ENCODE measurements around the gene CALM1. TPM values are rescaled to one million over a fixed set of nuclear protein-coding genes. Genes with fewer than 3 reads are reported as not detected.

CALM1 gene
- total RNA-seq, 2 experiments from 2014 or later: 960 to 975 TPM

DNA sequence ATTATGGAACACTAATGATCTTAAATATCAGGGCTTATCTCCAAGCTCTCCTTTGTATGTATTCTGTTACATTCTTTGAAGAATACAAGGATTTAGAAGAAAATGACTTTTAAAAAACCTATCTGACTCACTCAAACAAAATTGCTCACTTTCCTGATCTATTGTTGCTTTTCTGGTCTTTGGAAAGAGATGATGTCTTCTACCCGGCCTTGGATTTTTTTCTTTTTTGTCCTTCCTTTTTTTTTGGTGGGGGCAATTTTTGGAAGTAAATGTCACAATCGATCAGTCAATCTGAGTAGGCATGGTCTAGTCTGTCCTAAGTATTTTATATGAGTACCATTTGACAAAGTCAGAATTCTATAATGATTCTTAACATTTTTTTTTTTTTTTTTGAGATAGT, 10.5 kb upstream of the CALM1 start:
- H3K27ac Mint-ChIP-seq: no peak overlapping the region
- no peaks in the 10 kb centered on the region for H3K36me3 Mint-ChIP-seq (ENCODE audit: low read depth)
- peak overlapping the region; percentile 50 for H3K4me3 Mint-ChIP-seq
- intact Hi-C loops (cut with DNase I, micrococcal nuclease): loop anchor here (10.0 kb wide), 2 partner anchors 432 to 858 kb away; partner anchors contain the start of genes EFCAB11 (in 1 of the 2), GPR68 (in 1 of the 2) and TDP1 (in 1 of the 2)
- no peak overlapping the region for H3K4me3 ChIP-seq (ENCODE audit: low read length)
- H3K9me3 ChIP-seq (ENCODE audit: control insufficient read depth in 1 of 2, insufficient read depth in 1 of 2, low read length in 2 of 2): no peaks in the 10 kb centered on the region
- DNase-seq: no peak
- ChIA-PET CTCF (interaction anchor here (4.4 to 9.5 kb wide), 2 partner anchors 13 to 17 kb away, joined by 22 to 66 read pairs; no protein-coding TSS in a partner anchor), POLR2A (interaction anchor here (7.4 to 7.6 kb wide), 2 partner anchors 10 to 18 kb away, joined by 340 to 423 read pairs; partner anchors contain the start of gene CALM1)
- H3K27me3 Mint-ChIP-seq: no peaks in the 10 kb centered on the region
- H3K4me1 Mint-ChIP-seq (ENCODE audit: low read depth): peaks cover 19% of the 10 kb centered on the region
- no peak overlapping the region for H3K27ac ChIP-seq (ENCODE audit: low read depth in 1 of 2, low read length in 2 of 2)
- H3K36me3 ChIP-seq (ENCODE audit: insufficient read depth, low read length): no peaks in the 10 kb centered on the region
- H3K27me3 ChIP-seq (ENCODE audit: control insufficient read depth in 1 of 2, insufficient read depth in 2 of 2, low read length in 2 of 2): no peaks in the 10 kb centered on the region
- peaks cover 35% of the 10 kb centered on the region for H3K4me1 ChIP-seq (ENCODE audit: insufficient read depth, low read length)
- H3K9me3 Mint-ChIP-seq: no peaks in the 10 kb centered on the region
- TF ChIP-seq, protein P1, sequence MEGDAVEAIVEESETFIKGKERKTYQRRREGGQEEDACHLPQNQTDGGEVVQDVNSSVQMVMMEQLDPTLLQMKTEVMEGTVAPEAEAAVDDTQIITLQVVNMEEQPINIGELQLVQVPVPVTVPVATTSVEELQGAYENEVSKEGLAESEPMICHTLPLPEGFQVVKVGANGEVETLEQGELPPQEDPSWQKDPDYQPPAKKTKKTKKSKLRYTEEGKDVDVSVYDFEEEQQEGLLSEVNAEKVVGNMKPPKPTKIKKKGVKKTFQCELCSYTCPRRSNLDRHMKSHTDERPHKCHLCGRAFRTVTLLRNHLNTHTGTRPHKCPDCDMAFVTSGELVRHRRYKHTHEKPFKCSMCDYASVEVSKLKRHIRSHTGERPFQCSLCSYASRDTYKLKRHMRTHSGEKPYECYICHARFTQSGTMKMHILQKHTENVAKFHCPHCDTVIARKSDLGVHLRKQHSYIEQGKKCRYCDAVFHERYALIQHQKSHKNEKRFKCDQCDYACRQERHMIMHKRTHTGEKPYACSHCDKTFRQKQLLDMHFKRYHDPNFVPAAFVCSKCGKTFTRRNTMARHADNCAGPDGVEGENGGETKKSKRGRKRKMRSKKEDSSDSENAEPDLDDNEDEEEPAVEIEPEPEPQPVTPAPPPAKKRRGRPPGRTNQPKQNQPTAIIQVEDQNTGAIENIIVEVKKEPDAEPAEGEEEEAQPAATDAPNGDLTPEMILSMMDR (IDR thresholded peaks at IDR 0.05): no peak
- no peak for ATAC-seq (ENCODE audit: poor library complexity)

DNA sequence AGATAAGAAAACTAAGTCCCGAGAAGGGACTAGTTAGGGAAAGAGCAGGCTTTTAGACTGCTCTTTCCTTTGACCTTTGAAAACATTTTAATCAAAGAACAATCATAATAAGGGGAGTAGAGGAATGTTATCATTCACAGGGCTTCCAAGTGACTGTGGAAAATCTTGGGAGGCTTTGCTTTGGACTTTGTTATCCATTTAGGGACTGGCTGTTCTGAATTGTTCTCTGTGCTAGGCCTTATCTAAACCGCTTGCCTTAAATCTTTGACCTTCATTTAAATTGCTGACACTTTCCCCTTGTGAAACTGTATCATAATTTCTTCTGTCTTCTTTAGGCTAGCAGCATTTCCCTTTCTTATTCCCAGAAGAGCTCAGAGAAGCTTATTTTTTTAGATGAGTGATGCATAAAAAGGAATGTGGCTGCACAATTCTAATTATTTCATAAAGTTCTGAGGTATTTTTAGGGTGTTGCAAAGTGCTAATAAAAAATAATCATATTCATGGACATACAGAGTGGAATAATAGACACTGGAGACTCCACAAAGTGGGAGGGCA, 9.5 kb upstream of the CALM1 start:
- Histone ChIP-seq H3K4me3 (ENCODE audit: low read length) (no peak overlapping the region), H3K27me3 (ENCODE audit: control insufficient read depth in 1 of 2, insufficient read depth in 2 of 2, low read length in 2 of 2) (no peaks in the 10 kb centered on the region), H3K36me3 (ENCODE audit: insufficient read depth, low read length) (no peaks in the 10 kb centered on the region), H3K27ac (ENCODE audit: low read depth in 1 of 2, low read length in 2 of 2) (no peak overlapping the region), H3K4me1 (ENCODE audit: insufficient read depth, low read length) (peaks cover 26% of the 10 kb centered on the region), H3K9me3 (ENCODE audit: control insufficient read depth in 1 of 2, insufficient read depth in 1 of 2, low read length in 2 of 2) (no peaks in the 10 kb centered on the region)
- intact Hi-C loops (cut with DNase I, micrococcal nuclease): loop anchor here (1.0 to 10.0 kb wide), 3 partner anchors 8 to 858 kb away; partner anchors contain the start of genes EFCAB11 (in 1 of the 2), GPR68 (in 1 of the 2) and TDP1 (in 1 of the 2)
- no peaks in the 10 kb centered on the region for H3K27me3 Mint-ChIP-seq
- ChIA-PET CTCF (no interaction called here), POLR2A (interaction anchor here (0.6 to 1.0 kb wide), 2 partner anchors 9 to 579 kb away, joined by 3 to 5 read pairs; no protein-coding TSS in a partner anchor)
- peaks cover 19% of the 10 kb centered on the region for H3K4me1 Mint-ChIP-seq (ENCODE audit: low read depth)
- peak overlapping the region; percentile 18 for H3K27ac Mint-ChIP-seq
- no peaks in the 10 kb centered on the region for H3K36me3 Mint-ChIP-seq (ENCODE audit: low read depth)
- TF ChIP-seq, protein P1 (IDR thresholded peaks at IDR 0.05): no peak
- no peak for ATAC-seq (ENCODE audit: poor library complexity)
- no peak for DNase-seq
- H3K4me3 Mint-ChIP-seq: no peak overlapping the region
- no peaks in the 10 kb centered on the region for H3K9me3 Mint-ChIP-seq

DNA sequence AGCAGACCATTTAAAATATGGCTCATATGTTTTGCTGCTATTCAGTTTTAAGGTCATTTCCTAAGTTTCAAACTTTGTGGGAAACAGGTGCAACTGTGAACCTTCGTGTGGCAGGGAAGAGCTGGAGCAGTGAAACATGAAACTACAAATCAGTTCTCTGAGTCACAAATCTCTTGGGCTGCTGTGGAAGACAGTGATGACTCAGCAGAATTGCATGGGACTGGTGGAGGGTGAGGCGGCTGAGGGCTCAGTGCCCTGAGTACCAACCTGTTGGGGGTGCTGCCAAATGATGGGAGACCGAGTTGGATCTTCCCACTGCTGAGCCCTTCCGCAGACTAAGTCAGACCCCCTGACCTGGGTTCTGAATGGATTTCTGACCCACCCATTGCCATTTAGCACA, 8.4 kb upstream of the CALM1 start:
- Mint-ChIP-seq H3K27ac (no peak overlapping the region), H3K9me3 (no peaks in the 10 kb centered on the region), H3K4me1 (ENCODE audit: low read depth) (peaks cover 19% of the 10 kb centered on the region), H3K36me3 (ENCODE audit: low read depth) (no peaks in the 10 kb centered on the region), H3K27me3 (no peaks in the 10 kb centered on the region), H3K4me3 (no peak overlapping the region)
- no peaks in the 10 kb centered on the region for H3K36me3 ChIP-seq (ENCODE audit: insufficient read depth, low read length)
- POLR2A ChIA-PET: interaction anchor here (0.9 kb wide), 1 partner anchor 9 kb away, joined by 3 read pairs; the partner anchor contains the start of gene CALM1
- no peak overlapping the region for H3K4me3 ChIP-seq (ENCODE audit: low read length)
- H3K4me1 ChIP-seq (ENCODE audit: insufficient read depth, low read length): peaks cover 21% of the 10 kb centered on the region
- ATAC-seq (ENCODE audit: poor library complexity) (no peak), DNase-seq (peak in 1 of 14 experiments; percentile 34)
- no peak overlapping the region for H3K27ac ChIP-seq (ENCODE audit: low read depth in 1 of 2, low read length in 2 of 2)
- no peaks in the 10 kb centered on the region for H3K9me3 ChIP-seq (ENCODE audit: control insufficient read depth in 1 of 2, insufficient read depth in 1 of 2, low read length in 2 of 2)
- TF ChIP-seq, protein P1 (IDR thresholded peaks at IDR 0.05): no peak
- no peaks in the 10 kb centered on the region for H3K27me3 ChIP-seq (ENCODE audit: control insufficient read depth in 1 of 2, insufficient read depth in 2 of 2, low read length in 2 of 2)
- CTCF ChIA-PET: no interaction called here
- intact Hi-C loops (cut with DNase I, micrococcal nuclease): loop anchor here (10.0 kb wide), 2 partner anchors 434 to 856 kb away; partner anchors contain the start of genes EFCAB11 (in 1 of the 2), GPR68 (in 1 of the 2) and TDP1 (in 1 of the 2)
